GM19395 (cell line): ENCODE measurements around the gene RALGPS2.
"Not testable (repeated sequence)": the region's sequence is repeated elsewhere in the genome, so short reads cannot be mapped to it uniquely, and the experiment has no call there.

Experiments
- ATAC-seq: cut with Tn5 transposase; IDR thresholded peaks from one replicate; pipeline ENCODE4 v1.9.1; 2021; ENCODE audit warnings: mild to moderate bottlenecking, moderate library complexity; ENCODE audit not compliant: unreplicated experiment

The RALGPS2 gene

GRCh38 chr1:178940068-178940765 is 215.2 kb downstream of the RALGPS2 start:
- ATAC-seq, result no peak

GRCh38 chr1:178941261-178941689 is 216.2 kb downstream of the RALGPS2 start:
- ATAC-seq, result no peak

GRCh38 chr1:178941849-178942248 is 216.8 kb downstream of the RALGPS2 start:
- ATAC-seq, result no peak

GRCh38 chr1:178942285-178943198 is 217.5 kb downstream of the RALGPS2 start:
- no peak for ATAC-seq

GRCh38 chr1:178944729-178945128 is 219.7 kb downstream of the RALGPS2 start:
- ATAC-seq, result no peak

- no peak for ATAC-seq
Observed at GRCh38 chr1:178945763-178946266, 220.8 kb downstream of the RALGPS2 start.

- ATAC-seq, result no peak
Observed at GRCh38 chr1:178946416-178946815, 221.4 kb downstream of the RALGPS2 start.

GRCh38 chr1:178946855-178947676 is 222.0 kb downstream of the RALGPS2 start:
- ATAC-seq, result no peak

GRCh38 chr1:178947677-178947981 is 222.6 kb downstream of the RALGPS2 start:
- no peak for ATAC-seq

GRCh38 chr1:178948676-178949075 is 223.6 kb downstream of the RALGPS2 start:
- no peak for ATAC-seq

GRCh38 chr1:178949866-178950265 is 224.8 kb downstream of the RALGPS2 start:
- not testable (repeated sequence) for ATAC-seq

- ATAC-seq, result no peak
Observed at GRCh38 chr1:178951600-178951999, 226.6 kb downstream of the RALGPS2 start.

GRCh38 chr1:178953034-178953433 is 228.0 kb downstream of the RALGPS2 start:
- ATAC-seq, result no peak

- ATAC-seq, result no peak
Observed at GRCh38 chr1:178953538-178954324, 228.7 kb downstream of the RALGPS2 start.

GRCh38 chr1:178954325-178954690 is 229.3 kb downstream of the RALGPS2 start:
- ATAC-seq, result no peak

- ATAC-seq, result no peak
Observed at GRCh38 chr1:178954937-178955336, 229.9 kb downstream of the RALGPS2 start.

GRCh38 chr1:178955391-178955954 is 230.4 kb downstream of the RALGPS2 start:
- no peak for ATAC-seq

GRCh38 chr1:178958491-178958890 is 233.4 kb downstream of the RALGPS2 start:
- no peak for ATAC-seq

- no peak for ATAC-seq
Observed at GRCh38 chr1:178959543-178960460, 234.8 kb downstream of the RALGPS2 start.
